Measurements from ENCODE around the gene BOK.

Gene BOK

DNA sequence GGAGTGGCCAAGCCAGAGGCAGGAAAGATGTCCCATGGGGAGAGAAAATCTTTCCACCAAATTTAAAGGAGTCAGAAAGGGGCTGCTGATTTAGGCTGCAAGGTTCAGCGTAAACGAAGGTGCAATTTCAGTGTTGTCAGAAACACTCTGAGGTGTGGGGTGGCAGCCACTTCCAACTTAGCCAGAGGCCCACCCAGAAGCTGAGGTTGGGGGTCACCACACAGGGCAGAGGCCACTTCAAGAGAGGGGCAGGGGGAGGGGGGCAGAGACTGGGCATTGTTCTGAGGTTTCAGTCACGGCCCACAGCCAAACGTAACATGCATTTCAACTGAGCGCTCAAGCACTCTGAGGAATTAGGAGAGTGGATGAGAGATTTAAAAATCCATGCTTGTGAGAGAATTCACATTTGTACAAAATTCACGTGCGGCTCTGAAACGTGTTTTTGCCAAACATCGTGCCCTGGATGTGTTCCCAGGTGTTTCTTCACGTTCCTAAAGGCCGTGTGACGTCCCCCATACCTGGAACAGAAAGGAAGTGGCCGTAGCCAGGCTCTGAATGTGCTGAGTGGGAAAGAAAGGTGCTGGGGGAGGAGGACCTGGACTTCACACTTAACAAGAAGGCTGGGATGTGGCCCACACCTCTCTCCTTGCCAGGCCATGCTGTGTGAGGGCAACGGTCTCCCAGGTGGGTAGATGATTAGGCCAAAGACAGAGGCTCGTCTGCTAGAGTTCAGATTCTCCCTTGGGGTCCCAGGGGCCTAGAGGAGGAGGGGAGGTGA, 19.5 kb upstream of the BOK start:
- H3K4me3 ChIP-seq (ENCODE audit: low read depth, low read length): no peak overlapping the region

GRCh38 chr2:241539616-241540374, 18.8 kb upstream of the BOK start:
- H3K4me3 ChIP-seq (ENCODE audit: low read depth, low read length): no peak overlapping the region

DNA sequence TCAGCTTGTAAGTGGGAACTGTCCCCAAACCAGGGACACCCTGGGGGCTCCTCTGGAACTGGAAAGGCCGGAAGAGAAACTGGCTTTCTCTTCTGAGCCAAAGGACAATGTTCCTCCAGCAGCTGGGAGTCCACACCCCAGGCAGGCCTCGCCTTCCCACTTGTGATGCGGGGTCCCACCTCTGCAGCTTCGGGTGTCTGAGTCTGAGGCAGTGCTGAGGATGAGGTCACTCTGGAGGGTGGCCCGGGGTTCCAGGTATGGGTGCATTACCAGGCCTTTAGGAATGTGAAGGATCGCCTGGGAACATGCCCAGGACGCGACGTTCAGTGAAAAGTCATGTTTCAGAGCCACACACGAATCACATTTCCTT, 18.2 kb upstream of the BOK start:
- H3K4me3 ChIP-seq (ENCODE audit: low read depth, low read length): peak overlapping the region; percentile 38

DNA sequence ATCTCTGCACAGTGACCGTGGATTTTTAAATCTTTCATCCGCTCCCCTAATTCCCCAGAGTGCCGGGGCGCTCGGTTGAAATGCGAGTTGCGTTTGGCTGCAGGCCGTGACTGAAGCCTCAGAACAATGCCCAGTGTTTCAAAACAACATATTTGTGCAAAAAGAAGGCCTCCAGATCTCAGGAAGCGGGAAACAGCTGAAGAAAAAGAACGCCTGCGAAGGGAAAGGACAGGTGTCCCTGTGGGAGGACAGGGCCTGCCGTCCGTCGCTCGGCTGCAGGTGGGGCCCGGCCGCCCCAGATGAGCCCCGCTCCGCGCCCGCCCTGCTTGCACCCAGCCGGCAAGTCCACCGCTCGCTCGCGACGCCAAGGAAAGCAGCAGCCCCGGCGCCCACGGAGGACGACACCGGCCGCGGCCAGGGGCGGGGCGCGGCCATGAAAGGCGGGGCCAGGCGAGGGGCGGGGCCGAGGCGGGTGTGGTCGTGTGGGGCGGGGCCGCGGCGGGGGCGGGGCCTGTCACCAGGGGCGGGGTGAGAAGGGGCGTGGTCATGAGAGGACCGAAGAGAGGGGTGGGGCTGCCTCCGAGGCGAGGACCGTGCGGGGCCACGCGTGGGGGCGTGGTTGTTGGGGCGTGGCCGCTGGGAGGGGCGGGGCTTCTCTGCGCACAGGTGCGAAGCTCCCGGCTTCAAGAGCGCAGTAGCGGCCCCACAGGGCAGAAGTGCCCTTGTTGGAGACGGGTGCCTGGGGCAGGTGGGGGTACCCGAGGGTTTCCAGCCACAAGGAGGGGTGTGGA, 17.6 kb upstream of the BOK start:
- H3K4me3 ChIP-seq (ENCODE audit: low read depth, low read length): peak overlapping the region; percentile 38

DNA sequence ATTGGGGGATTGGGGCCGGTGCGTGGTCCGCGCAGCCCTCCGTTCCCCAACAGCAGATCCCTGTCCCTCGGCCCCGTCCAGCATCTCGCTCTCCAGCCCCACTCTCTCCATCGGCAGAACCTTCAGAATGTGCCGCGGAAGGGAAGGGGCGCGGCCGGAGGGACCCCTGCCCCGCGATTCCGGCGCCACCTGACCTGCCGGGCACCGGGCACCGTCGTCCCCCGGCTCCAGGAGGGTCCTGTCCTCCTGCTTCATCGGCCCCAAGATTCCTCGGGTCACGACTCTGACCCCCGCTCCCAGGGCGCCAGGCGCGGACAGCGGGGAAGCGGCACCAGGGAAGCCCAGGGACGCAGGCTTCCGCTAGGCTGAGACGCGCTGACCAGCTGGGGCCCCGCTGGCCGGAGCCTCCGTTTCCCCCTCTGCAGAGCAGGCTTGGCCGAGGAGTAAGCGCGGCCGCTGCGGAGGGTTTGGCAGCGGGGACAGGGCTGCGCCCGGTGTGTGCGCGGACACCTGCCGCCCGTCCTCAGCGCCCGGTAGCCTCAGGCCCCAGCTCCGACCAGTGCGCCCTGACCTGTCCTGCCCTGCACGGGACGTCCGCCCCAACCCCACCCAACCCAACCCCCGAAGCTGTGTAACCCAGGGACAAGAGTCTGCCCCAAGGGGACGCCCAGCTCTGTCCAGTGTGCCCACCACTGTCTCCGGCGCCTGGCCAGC, 16.8 kb upstream of the BOK start:
- H3K4me3 ChIP-seq (ENCODE audit: low read depth, low read length): peak overlapping the region; percentile 14

- H3K4me3 ChIP-seq (ENCODE audit: low read depth, low read length): no peak overlapping the region
These were observed 16.3 kb upstream of the BOK start for GRCh38 chr2:241542278-241542605.

DNA sequence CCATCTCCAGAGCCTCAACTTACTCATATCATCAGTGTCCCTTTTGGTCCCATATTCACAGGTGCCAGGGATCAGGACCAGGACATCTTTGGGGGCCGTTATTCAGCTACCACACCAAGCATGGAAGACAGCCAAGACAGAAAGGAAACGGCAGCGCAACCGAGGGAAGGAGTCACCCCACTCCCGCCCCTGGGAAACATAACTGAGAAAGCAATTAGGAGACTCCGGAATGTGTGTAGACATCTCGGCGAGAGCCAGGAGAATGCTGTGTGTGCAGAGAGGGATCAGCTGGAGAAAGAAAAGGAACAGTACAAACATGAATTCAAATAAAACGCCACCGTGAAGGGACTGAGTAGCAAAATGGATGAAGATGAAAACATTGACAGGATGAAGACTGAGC, 13.4 kb upstream of the BOK start:
- no peak overlapping the region for H3K4me3 ChIP-seq (ENCODE audit: low read depth, low read length)

- H3K4me3 ChIP-seq (ENCODE audit: low read depth, low read length): no peak overlapping the region
These were observed 12.7 kb upstream of the BOK start for GRCh38 chr2:241545523-241546473.

- H3K4me3 ChIP-seq (ENCODE audit: low read depth, low read length): no peak overlapping the region
These were observed 11.6 kb upstream of the BOK start for GRCh38 chr2:241546771-241547498.

DNA sequence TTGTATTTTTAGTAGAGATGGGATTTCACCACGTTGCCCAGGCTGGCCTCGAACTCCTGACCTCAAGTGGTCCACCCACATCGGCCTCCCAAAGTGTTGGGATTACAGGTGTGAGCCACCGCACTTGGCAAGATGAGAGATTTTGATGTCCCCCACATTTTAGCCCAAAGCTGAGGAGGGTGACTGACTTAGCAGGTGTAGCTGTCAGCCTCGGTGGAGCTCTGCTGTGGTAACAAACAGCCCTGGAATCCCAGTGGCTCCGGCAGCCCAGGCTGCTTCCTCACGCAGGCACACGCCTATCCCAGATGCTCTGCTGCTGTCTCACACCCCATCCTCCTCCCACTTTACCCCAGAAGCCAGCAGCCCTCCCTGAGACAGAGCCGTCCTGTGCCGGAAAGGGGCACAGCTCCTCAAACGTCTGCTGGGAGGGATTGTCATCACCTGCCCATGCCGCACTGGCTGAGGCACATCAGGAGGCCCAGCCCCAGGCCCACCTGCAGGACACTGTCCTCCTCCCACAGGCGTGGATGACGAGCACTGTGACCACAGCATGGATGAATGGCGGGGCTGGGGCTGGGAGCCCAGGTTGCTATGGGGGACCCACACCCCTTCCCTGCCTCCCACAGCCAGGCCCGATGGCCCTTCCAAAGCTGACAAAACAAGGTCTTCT, 10.6 kb upstream of the BOK start:
- no peak overlapping the region for H3K4me3 ChIP-seq (ENCODE audit: low read depth, low read length)

DNA sequence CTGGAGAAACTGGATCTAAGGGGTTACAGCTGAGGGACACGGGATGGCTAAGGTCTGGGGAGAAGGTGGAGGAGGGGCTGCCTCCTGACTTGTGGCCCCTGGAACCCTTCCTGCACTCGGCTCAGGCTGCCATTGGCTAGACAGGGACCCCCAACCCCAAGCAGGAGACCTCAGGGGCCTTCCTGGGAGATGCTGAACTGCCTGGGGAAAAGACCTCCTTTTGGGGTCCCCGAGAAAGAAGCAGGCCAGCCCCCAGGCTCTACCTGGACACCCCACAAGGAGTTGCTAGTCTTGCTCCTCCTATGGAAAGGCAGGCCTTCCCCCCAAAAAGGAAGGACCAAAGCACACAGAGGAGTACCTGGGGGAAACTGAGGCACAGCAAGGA, 10.1 kb upstream of the BOK start:
- no peak overlapping the region for H3K4me3 ChIP-seq (ENCODE audit: low read depth, low read length)

DNA sequence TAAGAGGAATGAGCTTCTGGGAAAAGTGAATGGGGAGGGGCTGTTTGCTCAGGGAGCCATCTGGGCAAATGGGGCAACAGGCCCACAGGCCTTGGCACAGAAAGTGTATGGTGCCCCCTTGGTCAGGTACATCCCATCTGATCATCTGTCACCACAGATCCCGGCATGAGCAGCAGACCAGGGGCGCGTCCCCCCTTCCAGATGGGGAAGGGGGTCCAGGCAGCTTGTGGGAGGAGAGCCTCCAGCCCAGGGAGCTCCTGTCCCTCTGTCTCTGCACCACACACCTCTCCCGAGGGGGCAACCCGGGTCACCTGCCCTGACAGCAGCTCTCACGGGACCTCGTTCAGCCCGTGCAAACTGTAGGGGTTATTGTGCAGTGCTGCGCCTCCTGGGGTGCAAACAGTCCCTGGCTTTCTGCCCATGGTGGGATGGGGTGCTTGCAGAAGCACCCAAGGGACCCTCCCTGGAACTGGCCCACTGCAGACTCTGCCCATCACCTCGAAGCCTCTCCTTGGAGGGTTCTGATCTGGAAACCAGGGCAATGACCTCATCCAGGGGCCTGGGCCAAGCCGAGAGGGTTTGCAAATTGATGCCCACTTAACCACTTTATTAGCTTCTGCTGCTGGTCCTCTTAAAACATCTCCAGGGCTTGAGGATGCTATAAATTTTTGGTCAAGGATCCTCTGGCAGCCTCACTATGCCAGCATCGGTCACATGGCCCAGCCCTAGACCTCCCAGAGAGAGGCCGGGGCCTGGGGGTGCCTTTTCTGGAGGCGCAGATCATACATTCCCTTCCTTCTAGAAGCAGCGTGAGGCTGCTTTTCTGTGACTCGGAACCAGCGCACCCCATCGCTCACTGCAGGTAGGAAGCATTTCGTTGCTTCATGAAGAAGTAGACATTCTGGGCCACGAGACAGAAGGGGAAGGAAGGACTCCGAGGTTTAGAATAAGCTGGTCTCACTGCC, 7.6 kb upstream of the BOK start:
- H3K4me3 ChIP-seq (ENCODE audit: low read depth, low read length): no peak overlapping the region

DNA sequence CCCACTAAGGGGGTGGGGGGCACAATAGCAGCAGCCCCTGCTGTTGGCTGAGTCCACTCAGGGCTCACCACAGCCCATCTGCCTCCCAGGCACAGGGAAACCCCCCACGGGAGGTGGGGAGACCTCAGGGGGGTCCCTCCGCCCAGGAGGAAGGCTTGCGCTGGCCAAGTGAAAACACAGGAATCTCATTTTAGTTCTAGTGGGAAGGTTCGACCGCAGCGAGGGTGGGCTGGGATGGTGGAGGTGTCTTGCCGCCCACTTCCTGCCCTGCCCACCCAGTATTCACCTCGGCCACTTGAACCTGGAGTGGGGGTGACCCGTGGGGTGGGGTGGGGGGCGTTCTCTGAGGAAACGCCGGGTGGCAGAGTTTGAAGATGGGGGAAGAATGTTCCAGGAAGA, 6.9 kb upstream of the BOK start:
- no peak overlapping the region for H3K4me3 ChIP-seq (ENCODE audit: low read depth, low read length)

GRCh38 chr2:241551998-241552737, 6.4 kb upstream of the BOK start:
- H3K4me3 ChIP-seq (ENCODE audit: low read depth, low read length): no peak overlapping the region

GRCh38 chr2:241553512-241553830, 5.1 kb upstream of the BOK start:
- H3K4me3 ChIP-seq (ENCODE audit: low read depth, low read length): no peak overlapping the region

DNA sequence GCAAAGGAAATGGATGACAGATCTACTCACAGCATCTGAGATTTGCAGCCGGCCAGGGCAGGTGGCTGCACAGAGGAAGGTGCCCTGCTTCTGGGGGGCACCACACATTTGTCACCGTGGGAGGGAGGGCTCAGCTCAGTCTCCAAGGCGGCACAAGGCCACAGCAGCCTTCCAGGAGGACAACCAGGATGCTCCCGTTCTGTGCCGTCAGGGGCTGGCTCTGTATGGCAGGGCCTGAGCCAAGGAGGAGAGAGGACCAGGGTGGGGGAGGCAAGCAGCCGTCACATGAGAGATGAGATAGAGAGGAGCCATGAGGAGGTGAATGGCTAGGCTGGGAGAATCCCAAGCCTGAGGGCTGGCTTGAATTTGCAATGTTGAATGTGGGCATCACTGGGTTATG, 4.6 kb upstream of the BOK start:
- no peak overlapping the region for H3K4me3 ChIP-seq (ENCODE audit: low read depth, low read length)

GRCh38 chr2:241554610-241555322, 3.8 kb upstream of the BOK start:
- H3K4me3 ChIP-seq (ENCODE audit: low read depth, low read length): no peak overlapping the region

Data from iPS-11a (cell line).